Stomach smooth muscle (tissue), 2 donors: ENCODE measurements around the gene GPANK1.

ENCODE experiments used
- H3K27ac ChIP-seq: one replicate; pipeline ENCODE4 v1.7.0; 2013; ENCODE audit warnings: mild to moderate bottlenecking, low read length, inconsistent platforms
- H3K27me3 ChIP-seq, 2 donors: one replicate each; pipeline ENCODE4 v1.7.0; 2013; ENCODE audit warnings: low read length in 2 of 2; ENCODE audit not compliant: insufficient read depth in 2 of 2, control insufficient read depth in 1 of 2
- H3K36me3 ChIP-seq, 2 donors: one replicate each; pipeline ENCODE4 v1.7.0; 2013; ENCODE audit warnings: low read length in 2 of 2; ENCODE audit not compliant: control insufficient read depth in 2 of 2, insufficient read depth in 2 of 2
- H3K4me1 ChIP-seq: one replicate; pipeline ENCODE4 v1.7.0; 2013; ENCODE audit warnings: low read length; ENCODE audit not compliant: control insufficient read depth, insufficient read depth
- H3K4me3 ChIP-seq, 2 donors: one replicate each; pipeline ENCODE4 v1.7.0; 2013; ENCODE audit warnings: low read length in 2 of 2
- H3K9ac ChIP-seq, 2 donors: one replicate each; pipeline ENCODE4 v1.7.0; 2013; ENCODE audit warnings: low read length in 2 of 2, mild to moderate bottlenecking in 1 of 2
- H3K9me3 ChIP-seq, 2 donors: one replicate each; pipeline ENCODE4 v1.7.0; 2013; ENCODE audit warnings: low read length in 2 of 2; ENCODE audit not compliant: control insufficient read depth in 2 of 2
- donor health status: healthy.
- donor health status: Pancreatic carcinoma.

The GPANK1 gene

DNA sequence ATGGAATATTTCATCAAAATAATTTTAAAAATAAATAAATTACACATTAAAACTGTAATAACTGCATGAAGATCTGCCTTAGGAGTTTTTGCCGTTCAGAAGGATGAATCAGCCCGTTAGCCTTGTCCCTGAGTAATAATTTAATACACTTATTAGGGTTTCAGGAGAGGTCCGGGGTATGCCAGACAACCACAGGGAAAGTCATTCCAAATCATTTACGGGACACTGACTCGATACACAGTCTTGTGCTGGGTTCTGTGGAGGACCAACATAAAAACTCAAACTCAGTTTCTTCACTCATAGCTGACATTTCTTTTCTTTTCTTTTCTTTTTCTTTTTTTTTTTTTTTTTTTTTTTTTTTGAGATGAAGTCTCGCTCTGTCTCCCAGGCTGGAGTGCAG, 41.1 kb upstream of the GPANK1 start:
- H3K9me3 ChIP-seq: no peaks in the 10 kb centered on the region
- H3K9ac ChIP-seq: no peak overlapping the region

DNA sequence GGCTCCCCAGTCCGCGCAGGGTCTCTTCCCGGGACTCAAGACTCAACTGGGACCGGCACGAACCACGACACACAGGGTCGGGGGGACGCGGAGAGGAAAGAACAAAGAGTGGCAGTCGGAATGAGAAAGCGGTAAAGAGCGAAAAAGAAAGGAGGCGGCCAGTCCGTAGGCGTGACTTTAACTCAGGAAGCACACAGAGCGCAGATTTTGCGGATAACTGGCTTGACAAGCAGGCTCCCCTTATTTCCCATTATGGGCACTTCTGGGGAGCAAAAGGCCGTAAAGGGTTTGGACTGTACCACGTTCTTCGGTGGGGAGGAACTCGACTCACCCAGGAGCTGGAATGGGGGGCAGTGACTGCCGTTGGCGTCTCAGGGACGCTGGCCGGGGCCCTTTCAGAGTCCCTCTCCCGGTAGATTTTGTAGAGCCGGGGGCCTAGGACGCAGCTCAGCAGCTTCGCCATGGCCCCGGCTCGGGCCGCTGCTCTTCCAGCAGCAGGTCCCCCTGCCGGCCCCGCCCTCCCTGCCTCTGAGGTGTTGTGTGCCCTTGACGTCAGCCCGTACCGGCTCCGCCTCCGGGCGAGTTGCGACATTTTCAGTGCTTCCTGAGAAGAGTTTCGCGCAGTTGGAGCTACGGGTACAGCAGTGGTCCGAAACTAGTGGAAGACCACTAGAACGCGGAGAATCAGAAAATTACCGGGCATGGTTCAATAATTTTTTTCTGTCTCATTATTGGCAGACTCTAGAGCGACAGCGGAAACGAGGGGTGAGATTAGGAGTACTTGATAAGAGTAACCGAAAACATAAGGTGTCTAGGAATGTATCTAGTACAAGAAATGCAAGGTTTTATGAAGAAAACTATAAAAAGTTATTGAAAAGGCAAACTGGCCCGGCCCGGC, 38.3 kb upstream of the GPANK1 start, which contains the start of gene ABHD16A:
Gene ABHD16A (minus strand): TSS at position 506 of the 898 bp plus-strand sequence. CDS start 43 bp downstream, at position 463.
- Histone ChIP-seq H3K4me3 (peak within 1 kb of the TSS; percentile 77 to 93), H3K9me3 (no peaks in the 10 kb centered on the region), H3K36me3 (peaks cover 9 to 11% of the 10 kb centered on the region in 2 donors), H3K9ac (peak within 1 kb of the TSS; percentile 98 to 99), H3K27ac (peak within 1 kb of the TSS; percentile 98), H3K4me1 (peaks cover 25% of the 10 kb centered on the region), H3K27me3 (no peaks in the 10 kb centered on the region)

More for the DNA sequence above, 41.1 kb upstream of the GPANK1 start:
- Histone ChIP-seq H3K4me3 (no peak overlapping the region), H3K36me3 (peaks cover 0 to 2% of the 10 kb centered on the region in 2 donors), H3K27me3 (peaks cover 0 to 2% of the 10 kb centered on the region in 2 donors), H3K4me1 (peaks cover 20% of the 10 kb centered on the region), H3K27ac (no peak overlapping the region)

DNA sequence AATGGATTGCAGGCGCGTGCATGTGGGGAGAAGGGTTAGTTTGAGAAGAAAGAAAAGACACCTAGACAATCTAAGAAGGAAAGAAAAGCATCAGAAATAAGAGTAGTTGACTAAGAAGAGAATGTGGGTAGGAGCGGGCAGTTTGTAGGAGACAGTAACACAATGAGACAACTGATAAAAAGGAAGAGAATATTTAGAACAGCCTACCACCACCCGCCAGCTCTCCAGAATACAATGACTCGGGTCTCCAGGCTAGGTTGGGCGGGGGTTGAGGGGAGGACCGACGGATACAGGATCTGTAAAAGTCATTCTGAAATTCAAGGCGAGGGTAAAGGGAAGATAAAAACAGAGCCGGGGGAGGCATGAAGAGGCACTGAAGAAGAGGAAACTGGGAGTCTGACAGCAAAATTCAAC, 37.6 kb upstream of the GPANK1 start:
- Histone ChIP-seq H3K36me3 (peaks cover 11 to 12% of the 10 kb centered on the region in 2 donors), H3K4me3 (peak overlapping the region; percentile 77 to 93), H3K27me3 (no peaks in the 10 kb centered on the region), H3K4me1 (peaks cover 25% of the 10 kb centered on the region), H3K9ac (peak overlapping the region; percentile 98 to 99), H3K9me3 (no peaks in the 10 kb centered on the region), H3K27ac (peak overlapping the region; percentile 98)

DNA sequence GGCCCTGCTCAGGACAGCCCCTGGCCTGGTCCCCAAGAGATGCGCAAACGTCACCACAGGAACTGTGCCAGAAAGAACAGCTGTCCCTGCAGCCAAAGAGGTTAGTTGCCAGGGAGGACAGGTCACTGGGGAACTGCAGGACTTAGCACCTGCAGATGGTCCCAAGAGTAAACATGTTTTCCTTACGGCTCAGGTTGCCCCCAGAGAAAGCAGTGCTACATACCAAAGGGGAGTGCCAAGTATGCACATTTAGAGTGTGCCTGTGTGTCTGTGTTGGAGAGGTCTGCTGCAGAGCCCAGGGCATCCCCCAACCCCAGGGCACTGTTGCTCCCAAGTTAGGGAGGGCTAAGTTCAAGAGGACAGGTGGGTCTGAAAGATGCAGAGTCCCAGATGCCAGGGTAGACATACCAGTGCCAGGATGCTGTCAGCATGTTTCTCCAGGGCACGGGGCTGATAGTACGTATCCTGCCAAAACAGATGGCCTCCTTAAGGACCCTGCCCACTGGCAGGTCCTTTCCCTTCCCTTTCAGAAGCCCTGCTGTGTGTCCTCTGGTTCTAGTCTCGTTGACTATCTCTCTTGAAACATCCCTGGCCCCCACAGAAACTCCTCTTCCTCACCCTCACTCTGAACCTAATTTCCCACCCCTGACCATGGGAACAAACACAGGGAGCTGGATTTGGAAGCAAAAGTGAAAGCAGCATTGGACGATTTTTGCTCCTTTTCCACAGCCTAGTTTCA, 37.0 kb upstream of the GPANK1 start:
- H3K4me1 ChIP-seq: peaks cover 25% of the 10 kb centered on the region
- H3K9me3 ChIP-seq: no peaks in the 10 kb centered on the region
- peaks cover 13% of the 10 kb centered on the region in 2 donors for H3K36me3 ChIP-seq
- H3K4me3 ChIP-seq: peak overlapping the region; percentile 77 to 93
- H3K27me3 ChIP-seq: no peaks in the 10 kb centered on the region
- peak overlapping the region; percentile 98 for H3K27ac ChIP-seq
- peak overlapping the region; percentile 98 to 99 for H3K9ac ChIP-seq

DNA sequence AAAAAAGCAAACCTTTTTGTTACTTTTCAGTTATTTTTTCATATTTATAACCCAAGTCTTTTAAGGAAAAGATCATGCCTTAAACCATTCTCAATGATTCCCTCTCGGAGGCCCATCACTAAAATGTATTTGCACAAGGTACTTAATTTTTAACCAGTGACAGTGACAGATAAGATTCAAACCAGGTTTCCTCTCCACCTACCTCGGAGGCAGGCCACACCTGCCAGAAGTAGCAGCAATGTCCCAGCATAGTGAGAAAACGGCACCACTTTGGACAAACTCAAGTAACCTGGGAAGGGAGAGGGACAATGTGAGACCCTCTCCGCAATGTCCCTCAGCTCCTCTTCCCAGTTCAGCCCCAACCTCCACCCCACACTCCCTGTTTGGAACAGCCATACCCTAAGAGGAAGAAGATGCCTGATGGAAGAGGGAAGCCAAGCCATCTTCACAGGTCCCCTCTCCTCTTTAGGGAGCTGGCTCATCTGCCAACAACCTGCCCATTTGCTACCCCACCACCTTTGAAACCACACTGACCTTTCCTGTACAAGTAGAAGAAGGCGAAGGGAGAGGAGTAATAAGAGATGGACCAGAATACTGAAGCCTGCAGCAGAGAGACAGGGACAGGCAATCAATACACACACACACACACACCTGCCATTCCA, 36.1 kb upstream of the GPANK1 start:
- no peaks in the 10 kb centered on the region for H3K9me3 ChIP-seq
- peak overlapping the region in 1 of 2 donors; percentile 77 for H3K4me3 ChIP-seq
- no peak overlapping the region for H3K27ac ChIP-seq
- H3K36me3 ChIP-seq: peaks cover 18 to 19% of the 10 kb centered on the region in 2 donors
- H3K9ac ChIP-seq: peak overlapping the region; percentile 58 to 98
- no peaks in the 10 kb centered on the region for H3K27me3 ChIP-seq
- H3K4me1 ChIP-seq: peaks cover 25% of the 10 kb centered on the region

DNA sequence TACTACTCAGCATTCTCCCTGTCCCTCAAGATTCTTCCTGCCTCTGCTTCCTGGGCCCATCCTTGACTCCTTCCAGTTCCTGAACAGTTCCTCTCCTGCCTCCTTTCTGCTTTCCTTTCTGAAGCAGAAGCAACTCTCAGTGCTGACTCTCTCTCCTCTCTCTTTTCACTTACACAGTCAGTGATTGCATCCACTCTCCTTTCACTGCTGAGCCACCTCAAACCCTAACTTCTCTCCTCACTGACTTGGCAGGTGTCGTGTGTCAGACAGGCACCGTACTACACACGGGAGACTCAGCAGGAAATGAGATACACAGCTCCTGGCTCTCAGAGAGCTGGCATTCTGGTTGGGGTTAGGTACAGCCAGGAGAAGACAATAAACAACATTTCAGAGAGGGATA, 32.8 kb upstream of the GPANK1 start:
- Histone ChIP-seq H3K4me1 (peaks cover 20% of the 10 kb centered on the region), H3K27me3 (no peaks in the 10 kb centered on the region), H3K9me3 (no peaks in the 10 kb centered on the region), H3K27ac (no peak overlapping the region), H3K4me3 (no peak overlapping the region), H3K36me3 (peaks cover 39 to 41% of the 10 kb centered on the region in 2 donors), H3K9ac (no peak overlapping the region)

DNA sequence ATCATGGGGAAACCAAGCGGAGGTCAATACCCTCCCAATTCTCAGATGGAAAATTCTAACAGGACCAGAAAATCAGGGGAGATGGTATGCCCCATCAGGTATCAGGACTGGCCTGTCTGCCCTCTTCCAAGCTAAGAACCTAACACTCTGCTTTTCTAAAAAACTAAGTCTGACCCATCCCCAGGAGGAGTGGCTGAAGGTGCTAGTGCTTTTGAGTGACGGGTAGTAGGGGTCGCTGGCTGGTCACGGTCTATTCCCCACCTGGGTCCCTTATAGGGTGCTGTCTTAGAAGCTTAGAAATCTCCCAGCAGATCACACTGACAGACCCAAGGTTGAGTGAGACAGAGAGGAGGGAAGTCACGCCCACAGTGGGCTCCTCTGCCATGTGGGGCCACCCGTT, 28.7 kb upstream of the GPANK1 start:
- peaks cover 61 to 65% of the 10 kb centered on the region in 2 donors for H3K36me3 ChIP-seq

DNA sequence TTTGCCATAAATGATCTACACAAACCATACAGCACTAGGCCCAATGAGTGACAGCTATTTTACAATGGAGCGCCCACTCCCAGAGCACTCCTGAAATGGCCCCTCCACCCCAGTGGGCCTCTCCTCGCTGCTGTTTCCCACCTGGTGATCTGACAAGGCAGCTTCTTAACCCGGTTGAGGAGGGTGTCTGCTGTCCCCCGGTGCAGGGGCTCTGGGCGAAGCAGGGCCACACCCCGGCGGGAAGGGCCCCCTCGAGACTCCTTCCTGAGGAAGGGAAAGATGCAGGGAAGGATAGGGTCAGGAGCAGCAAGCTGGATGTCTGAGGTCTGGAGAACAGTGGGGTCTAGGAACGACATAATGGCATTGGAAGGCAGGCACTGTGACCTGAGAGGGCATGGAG, 28.1 kb upstream of the GPANK1 start:
- Histone ChIP-seq H3K36me3 (peaks cover 67 to 71% of the 10 kb centered on the region in 2 donors), H3K9me3 (no peaks in the 10 kb centered on the region), H3K9ac (no peak overlapping the region), H3K4me1 (no peaks in the 10 kb centered on the region), H3K27me3 (no peaks in the 10 kb centered on the region), H3K4me3 (no peak overlapping the region), H3K27ac (no peak overlapping the region)

More for the DNA sequence above, 28.7 kb upstream of the GPANK1 start:
- Histone ChIP-seq H3K4me3 (no peak overlapping the region), H3K4me1 (no peaks in the 10 kb centered on the region), H3K9ac (no peak overlapping the region), H3K27ac (no peak overlapping the region), H3K9me3 (no peaks in the 10 kb centered on the region), H3K27me3 (no peaks in the 10 kb centered on the region)

DNA sequence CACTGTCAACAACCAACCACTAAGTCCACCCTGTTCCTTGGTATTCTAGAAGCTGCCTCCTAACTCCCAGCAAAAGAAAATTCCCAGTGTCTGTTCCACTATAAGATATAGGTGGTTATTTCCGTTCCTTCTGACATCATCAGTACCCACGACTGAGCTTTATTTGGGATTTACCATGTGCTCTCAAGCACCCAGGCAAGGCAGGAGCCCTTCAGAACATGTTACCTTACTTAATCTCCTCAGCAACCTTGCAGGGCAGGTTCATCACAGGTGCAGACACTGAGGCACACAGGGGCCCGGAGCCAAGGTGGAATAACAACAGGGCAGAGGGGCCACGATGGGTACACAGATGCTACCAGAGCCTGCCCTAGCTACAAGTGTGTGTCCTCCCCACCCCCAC, 27.6 kb upstream of the GPANK1 start:
- Histone ChIP-seq H3K27me3 (no peaks in the 10 kb centered on the region), H3K9ac (no peak overlapping the region), H3K4me3 (no peak overlapping the region), H3K36me3 (peaks cover 72 to 73% of the 10 kb centered on the region in 2 donors), H3K9me3 (no peaks in the 10 kb centered on the region), H3K27ac (no peak overlapping the region), H3K4me1 (no peaks in the 10 kb centered on the region)

DNA sequence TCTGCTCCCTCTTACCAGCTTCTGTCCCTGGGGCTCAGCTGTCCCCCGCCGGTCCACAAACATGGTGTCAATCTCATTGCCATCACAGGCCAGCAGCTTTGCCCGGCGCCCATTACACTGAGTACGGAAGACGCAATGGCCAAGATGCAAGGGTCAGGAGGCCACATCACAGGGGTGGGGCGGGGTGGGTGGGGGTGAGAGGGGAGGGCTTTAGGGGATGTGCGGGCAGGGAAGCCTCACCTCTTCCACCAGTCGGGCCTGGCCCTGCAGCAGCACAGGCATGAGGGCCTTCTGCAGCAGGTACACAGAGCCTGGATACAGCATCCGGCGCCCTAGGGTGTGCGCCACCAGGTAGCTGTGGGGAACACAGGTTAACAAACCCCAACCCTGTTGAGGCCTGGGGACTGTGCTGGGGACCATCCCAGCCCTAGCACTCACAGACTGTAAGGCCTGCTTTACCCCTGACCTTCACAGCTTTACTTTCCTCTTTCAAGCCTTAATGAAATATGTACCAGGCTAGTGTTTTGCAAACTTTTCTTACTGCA, 26.8 kb upstream of the GPANK1 start:
- no peaks in the 10 kb centered on the region for H3K27me3 ChIP-seq
- no peaks in the 10 kb centered on the region for H3K4me1 ChIP-seq
- no peak overlapping the region for H3K9ac ChIP-seq
- no peak overlapping the region for H3K4me3 ChIP-seq
- no peak overlapping the region for H3K27ac ChIP-seq
- peaks cover 73 to 76% of the 10 kb centered on the region in 2 donors for H3K36me3 ChIP-seq
- H3K9me3 ChIP-seq: no peaks in the 10 kb centered on the region
